GM19328 (cell line): ENCODE measurements around the gene WDR86.

Experiments
- ATAC-seq: cut with Tn5 transposase; IDR thresholded peaks from one replicate; pipeline ENCODE4 v1.9.1; 2021; ENCODE audit warnings: mild to moderate bottlenecking, moderate library complexity; ENCODE audit not compliant: unreplicated experiment

WDR86 gene

DNA sequence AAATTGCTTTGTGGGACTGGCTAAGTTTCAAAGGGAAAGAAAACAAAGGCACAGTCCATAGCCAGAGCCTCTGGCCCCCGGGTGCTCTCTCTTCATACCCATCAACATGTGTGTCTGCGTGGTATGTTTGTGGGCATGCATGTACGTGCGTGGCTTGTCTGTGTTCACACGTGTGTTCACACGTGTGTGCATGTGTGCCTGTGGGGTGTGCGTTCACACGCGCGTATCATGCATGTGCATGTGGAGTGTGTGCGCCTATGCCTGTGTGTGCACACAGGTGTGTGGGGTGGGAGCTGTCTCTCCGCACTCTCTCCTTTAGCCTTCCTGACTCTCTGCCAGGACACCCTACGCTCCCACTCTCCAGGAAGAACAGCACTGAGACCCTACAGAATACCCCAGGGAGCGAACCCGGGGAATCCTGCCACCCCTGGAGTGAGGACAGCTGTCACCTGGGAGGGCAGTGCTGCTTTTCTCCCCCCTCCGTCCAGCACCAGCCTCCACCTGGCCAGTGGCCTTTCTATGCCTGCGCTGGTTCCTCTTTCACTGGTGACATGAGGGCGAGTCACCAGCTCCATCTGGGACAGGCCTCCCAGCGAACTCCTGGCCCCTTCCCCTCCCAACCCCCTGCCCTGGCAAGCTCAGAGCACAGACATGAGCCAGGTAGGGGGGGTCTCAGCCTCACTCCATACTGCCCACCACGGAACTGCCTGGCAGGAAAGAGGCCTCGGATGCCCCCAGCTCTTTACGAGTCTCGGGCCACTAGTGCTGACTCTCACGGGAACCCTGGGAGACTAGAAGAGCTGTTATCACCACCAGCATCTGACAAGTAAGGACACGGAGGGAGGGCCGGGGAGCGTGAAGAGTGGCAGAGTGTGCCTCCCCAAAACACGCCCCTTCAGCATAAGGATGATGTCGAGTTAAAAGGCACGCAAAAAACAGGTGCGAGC is 16.5 kb downstream of the WDR86 start:
- no peak for ATAC-seq

DNA sequence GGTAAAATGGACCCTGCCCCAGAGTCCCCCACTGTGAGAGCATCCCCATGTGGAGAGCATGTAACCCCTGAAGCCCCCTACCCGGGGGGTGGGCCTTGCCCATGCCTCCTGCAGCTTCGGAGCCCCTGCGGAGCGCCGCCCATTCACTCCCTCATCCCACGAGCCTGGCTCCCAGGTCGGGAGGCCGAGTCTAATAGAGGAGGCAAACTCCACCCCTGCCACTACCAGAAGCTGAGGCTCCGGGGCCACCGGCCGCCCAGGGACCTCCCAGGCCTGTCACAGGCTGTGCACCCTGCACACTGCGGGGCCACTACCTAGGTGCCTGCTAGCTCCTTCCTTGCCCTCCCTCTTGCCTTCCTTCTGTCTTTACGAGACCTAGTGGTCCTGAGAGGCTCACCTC is 17.4 kb downstream of the WDR86 start:
- no peak for ATAC-seq

DNA sequence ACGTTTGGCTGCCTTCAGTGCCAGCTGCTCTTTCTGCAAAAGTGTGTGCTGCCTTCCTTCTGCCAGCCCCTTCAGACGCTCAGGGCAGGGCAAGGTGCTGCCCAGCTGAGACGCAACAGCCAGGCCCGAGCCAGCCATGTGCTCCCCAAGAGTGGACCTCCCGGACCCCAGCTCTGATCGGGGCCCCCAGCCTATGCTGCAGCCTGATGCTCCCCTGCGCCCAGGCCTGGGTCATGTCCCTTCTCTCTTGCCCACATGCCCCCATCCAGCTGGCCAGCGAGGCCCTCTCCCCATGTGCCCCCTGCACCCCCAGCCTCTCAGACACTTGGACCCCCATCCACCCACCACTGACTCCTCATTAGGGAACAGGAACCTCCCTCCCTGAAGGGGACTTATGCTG is 17.8 kb downstream of the WDR86 start:
- no peak for ATAC-seq

DNA sequence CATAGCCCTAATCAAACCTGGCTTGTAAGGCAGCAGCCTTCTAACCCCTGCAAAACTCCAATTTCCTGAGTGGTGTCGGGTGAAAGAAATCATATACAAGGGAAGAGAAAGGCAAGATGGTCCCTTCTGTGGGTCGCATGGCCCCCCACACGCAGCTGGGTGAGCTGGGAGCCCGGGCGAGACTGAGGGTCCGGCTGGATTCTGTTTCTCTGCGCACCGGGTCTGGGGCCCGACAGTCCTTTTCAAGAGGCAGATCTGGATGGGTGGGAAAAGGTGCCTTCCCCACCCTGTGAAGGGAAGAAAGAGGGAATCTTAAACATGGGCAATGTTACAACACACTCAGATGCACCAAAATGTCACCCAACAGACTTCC is 18.5 kb downstream of the WDR86 start:
- no peak for ATAC-seq

DNA sequence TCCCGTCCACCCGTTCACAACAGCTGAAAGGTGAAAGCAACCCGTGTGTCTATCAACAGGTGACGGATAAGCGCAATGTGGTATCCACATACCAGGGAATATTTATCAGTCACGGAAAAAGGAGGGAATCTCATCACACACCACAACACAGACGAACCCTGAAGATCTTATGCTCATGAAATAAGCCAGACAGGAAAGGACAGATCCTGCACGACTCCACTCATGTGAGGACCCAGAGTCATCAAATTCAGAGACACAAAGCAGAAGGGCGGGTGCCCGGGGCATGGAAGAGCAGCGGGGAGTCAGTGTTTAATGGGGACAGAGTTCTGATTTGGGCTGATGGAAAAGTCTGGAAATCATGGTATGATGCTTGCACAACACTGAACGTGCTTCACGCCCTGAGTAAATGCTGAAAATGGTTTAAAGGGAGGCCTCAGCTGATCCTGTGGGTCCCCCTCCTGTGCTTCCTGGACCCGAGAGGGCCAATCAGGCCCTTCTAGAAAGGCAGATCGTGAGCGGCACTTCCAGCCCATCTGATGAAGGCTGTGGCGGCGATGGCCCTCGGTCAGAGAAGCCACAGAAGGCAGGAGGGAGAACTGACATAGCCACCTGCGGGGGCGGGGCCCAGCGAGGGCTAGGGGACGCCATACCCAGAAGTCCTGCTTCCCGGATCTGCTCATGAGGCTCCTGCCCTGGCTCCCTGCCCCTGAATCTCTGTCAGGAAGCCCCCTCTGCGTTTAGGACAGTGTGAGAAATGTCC is 19.1 kb downstream of the WDR86 start:
- ATAC-seq = no peak

DNA sequence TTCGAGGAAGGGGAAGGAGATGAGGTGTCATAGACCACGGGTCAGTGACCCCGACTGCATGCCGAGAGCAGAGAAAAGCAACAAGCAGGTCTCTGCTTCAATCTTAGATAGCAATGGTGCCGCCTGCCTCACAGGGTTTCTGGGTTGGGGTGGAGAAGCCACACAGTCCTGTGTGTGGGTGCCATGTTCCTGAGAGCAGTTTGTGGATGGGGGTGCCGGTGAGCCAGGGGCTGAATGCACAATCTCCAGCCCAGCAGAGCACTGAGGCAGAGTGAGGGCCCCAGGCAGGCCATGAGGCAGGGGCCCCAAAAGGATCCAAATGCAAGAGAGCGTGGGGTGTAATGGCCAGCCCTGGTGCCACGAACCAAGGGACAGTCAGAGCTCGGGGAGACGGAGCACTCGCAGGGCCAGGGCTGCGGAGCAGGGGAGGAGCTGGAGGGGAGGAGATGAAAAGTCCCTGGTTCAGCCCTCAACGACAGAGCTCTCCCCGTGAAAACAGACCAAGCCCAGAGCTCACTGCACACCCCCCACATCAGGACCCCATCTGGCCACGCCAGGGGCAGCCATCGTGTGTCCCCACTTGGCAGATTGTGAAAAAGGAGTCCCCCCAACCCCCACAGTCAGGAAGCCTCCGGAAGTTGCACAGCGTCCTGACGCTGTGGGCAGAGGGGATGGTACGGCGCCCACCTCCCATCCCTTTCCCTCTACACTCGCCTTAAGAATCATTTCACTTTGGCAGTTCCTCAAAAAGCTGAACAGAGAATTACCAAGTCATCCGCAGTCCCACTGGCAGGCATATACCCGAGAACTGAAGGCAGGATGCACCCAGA is 19.9 kb downstream of the WDR86 start:
- no peak for ATAC-seq

DNA sequence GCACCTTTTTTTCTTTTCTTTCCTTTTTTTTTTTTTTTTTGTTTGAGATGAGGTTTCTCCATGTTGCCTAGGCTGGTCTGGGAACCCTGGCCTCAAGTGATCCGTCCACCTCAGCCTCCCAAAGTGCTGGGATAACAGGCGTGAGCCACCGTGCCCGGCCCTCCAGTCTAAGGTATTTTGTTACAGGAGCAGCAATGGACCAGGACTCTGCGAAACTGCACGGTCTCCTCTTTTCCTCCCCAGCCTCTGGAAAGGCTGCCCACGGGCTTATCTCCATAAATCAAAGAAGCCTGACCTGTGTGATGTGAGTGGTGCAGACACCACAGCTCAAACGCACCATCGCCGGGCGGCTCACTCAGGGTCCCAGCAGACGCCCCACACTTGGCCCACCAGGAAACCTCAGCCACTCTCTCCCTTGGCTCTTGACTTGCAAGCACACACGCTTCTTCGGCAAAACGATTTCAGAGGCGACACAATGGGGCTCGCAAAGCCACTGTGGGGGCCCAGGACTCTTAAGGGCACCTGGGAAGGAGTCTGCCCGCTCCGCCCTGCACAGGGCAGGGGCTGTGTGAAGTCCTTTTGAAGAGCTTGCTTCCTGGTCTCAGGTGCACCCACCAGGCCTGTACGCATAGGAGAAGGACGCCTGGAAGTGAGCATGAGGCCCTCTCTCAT is 20.6 kb downstream of the WDR86 start:
- ATAC-seq = no peak

DNA sequence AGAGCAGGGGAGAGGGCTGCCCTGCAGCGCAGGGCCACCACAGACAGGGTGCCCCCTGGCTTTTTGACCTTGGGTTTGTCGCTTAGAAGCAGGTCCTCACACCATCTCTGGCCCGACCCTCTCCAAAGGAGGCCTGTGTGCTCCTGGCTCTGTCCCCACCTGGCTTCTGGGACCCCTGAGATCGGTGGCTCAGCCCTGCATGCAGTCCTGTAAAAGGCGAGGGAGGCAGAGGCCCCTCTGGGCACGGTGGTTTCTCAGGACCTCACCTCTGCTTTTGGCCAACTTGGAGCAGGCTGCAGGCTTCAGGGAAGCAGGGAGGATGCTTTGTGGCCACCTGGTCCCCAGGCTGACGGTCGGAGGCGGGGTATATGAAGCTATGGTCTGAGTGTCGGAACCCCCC is 21.4 kb downstream of the WDR86 start:
- no peak for ATAC-seq

DNA sequence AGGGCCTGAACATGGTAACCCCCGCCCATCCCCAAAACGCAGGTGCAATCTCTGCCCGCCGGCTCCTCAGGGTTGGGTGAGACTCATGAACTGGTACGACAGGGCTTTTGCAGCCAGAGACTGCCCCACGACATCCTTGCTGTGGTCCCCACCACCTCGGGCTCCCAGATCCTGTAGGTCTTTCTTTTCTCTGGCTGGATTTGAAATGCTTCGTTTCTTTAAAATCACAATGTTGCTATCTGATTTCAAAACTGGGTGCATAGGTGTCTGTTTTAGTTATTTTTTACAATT is 21.9 kb downstream of the WDR86 start:
- no peak for ATAC-seq

DNA sequence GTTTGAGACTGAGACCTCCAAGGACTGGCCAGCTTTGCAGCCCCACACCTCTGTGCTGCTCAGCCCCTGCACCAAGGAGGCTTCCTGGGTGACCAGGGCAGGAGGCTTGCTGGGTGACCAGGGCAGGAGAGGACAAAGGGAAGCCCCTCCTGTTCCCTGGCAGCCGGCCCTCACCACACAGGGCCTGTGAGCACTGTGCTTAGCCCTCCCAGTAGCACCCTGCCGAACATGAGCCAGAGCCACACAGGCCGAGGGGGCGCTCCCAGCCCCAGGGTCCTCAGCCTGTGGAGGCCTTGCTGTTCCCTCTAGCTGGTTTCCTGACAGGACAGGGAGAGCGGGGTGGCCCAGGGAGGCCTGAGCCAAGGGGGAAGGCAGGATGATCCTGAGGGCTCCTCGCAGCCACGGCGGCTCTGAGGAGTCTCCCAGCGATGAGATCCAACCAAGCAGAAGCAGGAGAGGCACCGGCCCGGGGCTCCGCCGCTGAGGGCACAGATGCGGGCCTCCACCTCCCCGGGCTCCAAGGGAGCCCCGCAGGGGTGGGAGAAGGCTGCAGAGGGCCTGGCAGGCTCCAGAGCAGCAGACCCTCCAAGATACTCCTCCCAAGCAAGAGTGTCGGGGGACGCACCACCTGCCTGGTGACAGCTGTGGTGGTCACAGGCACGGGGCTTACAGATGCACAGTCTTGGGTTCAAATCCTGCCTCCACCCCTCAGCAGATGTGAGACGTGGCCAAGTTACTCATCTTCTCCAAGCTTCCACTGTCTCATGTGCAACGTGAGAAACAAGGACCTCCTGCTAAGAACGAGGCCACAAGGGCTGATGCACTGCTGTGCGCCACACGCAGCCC is 22.5 kb downstream of the WDR86 start:
- no peak for ATAC-seq

DNA sequence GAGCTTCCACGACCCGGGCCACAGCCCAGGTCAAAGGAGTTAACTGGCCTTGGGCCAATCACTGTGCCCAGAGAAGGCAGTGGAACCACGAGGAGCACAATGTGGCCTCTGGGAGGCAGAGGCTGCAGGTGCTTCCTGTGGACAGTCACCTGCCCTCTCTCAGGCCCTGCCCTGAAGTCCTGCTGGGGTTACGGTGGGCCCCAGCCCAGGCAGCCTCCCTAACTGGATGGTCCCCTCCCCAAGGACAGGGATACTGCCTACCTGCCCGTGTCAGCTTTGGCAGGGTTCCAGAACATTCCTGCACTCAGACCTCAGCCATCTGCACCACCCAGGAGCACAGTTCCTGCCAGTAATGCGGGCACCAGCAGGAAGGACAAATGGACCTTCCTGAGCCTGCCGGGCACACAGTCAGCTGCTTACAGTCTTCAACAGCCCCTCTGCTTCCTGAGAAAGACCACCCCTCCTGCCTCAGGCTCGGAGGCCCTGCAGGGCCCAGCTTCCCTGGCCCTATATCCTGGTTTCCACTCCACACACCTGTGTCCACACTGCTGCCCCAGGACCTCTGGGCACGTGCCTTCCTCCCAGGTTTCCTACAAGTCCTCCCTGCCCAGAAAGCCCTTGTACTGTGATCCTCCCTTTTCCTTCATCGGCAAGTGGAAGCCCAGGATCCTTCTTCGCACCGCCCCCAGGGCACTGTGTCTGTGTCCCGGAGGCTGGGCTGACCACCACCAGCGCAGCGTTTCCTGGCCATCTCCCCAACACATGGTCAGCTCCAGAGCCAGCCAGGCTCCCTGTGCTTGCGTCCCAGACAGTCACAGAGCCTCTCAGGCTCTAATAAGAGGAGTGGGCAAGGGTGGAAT is 23.3 kb downstream of the WDR86 start:
- no peak for ATAC-seq

DNA sequence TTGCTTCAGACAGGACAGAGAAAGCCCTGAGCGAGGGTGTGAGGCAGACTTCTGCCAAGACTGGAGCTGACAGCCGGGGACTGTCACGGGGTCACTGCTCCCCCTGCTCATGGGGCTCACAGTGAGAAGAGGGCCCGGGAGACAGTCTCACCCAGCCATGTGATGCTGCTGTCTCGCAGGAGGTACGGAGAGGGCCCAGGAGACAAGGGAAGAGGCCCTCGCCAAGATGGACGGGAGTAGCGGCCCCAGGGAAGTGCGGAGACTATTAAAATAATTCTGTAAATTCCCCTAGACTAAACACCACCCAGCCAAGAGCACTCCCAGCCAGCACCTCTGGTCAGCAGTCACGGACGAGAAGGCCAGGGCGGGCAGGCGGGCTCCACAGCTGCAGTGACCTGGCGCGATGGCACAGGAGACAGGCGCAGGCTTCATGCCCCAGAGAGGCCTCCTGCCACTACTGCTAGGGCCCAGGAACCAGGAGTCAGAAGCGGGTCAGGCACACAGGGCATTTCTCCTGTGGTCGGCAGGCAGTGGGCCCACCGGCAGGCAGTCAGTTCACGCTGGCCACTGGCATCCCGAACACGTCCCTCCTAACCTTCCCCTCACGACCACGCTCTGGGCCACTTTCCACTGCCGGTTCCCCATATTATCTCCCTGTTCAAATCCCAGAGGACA is 24.1 kb downstream of the WDR86 start:
- ATAC-seq = no peak

DNA sequence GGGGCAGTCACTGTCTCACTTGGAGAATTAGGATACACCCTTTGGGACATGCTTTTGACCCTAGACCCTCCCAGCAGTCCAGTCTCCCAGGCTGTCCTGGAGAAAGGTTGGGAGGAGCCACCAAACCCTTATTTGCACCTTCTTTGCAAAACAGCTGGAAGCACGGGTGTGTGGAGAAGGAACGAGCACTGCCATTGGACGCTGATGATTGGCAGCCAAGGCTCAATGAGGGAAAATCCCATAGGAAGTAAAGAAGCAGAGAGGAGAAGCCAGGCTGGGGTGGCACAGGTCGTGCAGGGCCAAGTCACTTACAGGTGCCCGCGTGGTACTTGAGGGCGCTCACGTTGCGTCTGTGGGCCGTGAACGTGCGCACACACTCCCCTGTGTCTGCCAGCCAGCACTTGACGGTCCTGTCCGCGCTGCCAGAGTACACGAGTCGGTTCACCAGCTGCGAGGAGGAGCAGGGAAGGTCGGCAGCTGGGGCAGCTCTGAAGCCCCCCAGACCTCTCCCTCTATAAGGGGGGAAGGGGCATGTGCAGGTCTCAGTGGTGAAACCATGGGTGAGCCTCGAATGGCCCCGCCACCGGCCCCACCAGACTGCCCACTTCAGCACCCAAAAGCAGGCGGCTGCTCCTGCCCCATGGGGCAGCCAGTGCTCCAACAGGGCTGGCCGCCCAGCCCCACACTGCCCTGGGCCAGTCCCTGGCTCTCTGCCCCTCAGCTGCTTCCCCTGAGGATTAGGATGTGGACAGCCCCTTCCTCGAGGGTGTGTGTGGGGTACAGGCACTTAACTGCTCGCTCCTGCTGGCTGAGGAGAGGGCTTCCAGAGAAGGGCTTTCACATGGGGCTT is 24.8 kb downstream of the WDR86 start:
- no peak for ATAC-seq

DNA sequence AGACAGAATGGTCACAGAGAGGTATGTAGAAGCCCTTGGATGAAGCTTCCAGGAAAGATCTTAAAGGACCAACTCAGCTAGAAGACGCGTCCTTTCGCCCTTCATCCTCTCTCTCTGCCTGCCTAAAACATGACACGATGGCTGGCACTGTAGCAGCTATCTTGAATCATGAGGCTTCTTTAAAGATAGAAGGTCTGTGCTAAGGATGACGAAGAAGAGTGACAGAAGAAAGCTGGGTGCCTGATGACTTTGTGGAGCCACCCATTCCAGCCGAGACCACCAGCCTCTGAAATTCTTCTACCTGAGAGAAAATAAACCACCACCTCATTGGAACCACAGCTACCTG is 25.5 kb downstream of the WDR86 start:
- no peak for ATAC-seq

DNA sequence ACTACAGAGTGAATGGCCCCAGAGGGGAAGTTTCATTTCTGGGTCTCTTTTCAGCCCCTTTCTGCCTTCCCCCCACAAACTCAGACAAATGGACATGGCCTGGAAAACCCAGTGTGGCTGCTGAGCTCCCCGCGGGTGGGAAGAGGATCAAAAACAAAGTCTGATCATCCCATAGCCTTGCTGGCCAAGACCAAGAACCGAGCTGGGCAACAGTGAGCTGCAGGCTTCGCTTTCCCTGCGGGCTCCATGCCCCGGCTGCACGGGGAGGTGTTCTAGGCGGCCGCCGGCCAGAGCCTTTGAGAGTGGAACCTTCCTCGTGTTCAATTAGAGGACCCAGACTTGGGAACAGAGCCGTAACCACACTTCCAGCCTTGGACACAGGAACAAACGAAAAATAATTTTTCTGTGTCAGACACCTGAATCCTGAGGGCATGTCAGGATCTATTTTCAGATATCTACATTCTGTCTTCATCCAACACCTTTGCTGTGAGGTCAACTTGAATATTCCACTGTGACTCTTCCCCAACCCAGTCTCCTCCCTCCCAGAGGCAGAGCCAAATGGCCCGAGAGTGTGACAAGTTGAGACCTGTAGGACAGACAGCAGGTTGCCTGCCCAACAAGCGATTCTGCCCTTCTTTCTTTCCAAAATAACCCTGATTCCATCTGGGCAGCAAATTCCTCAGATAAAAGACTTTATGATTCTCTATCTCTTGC is 26.0 kb downstream of the WDR86 start:
- ATAC-seq = no peak

DNA sequence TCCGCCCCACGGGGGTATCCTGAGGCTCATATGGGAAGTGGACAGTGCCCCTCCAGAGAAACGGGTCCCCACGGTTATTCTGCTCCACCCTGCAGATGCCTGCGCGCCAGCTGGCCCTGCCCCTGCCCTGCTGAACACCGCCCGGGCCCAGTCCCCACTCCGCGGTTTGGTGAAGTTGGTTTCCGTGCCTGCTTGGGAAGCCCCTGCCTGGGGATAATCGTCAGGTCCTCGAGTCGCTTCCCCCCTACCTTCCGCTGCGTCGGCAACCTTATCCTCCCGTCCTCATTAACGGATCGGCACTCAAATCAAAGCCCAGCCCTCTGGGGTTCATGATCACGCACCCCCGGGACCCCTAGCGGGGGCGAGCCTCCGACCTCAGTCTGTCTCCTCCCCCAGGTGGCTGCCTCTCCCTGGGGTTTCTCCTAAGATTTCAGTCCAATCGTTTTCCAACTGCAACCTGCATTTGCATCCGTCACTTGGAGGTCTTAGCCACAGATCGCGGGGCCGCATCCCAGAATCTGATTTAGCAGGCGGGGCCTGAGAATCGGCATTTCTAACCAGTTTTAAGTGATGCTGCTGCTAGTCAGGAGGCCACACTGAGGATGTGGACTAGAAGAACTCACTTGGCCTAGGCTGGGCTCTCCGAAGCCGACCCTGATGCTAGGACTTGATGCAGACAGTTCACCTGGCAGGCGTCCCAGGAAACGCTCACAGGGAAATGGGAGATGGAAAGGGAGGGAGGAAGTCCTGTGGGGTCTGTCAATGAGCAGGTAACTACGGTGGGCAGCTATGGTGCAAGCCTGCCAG is 27.6 kb downstream of the WDR86 start:
- no peak for ATAC-seq
